ENCODE data around the gene PSD. TPM values are rescaled to one million over a fixed set of nuclear protein-coding genes. Genes with fewer than 3 reads are reported as not detected.

Gene PSD
- total and polyA plus RNA-seq, 9 of the 15 experiments (the other 6 are each of a cell fraction or from before 2014, with no cell fraction given) = 0.11 to 1.7 (median 0.54) TPM; not detected in 2

- H3K4me1 ChIP-seq (replicated peaks in 1 of 2; ENCODE audit: control insufficient read depth in 2 of 2, insufficient read depth in 2 of 2, low read length in 2 of 2) = peaks cover 0 to 35% of the 10 kb centered on the region in 2 experiments; a peak in 3 of 5 replicates
- no peak for DNase-seq (ENCODE audit: extremely low read depth in 1 of 4, low spot score in 3 of 4)
- H4K20me1 ChIP-seq (replicated peaks; ENCODE audit: control insufficient read depth, insufficient read depth, low read length) = no peaks in the 10 kb centered on the region
- ATAC-seq = no peak
- H3K4me3 ChIP-seq = no peak overlapping the region
- no TSS peak for BruUV-seq (replicated peaks)
- no peaks in the 10 kb centered on the region for H3K9me3 ChIP-seq (replicated peaks; ENCODE audit: control insufficient read depth, insufficient read depth, low read depth, low read length)
- no peaks in the 10 kb centered on the region for H3K36me3 ChIP-seq (ENCODE audit: control insufficient read depth, insufficient read depth, low read length)
- H3K9ac ChIP-seq (ENCODE audit: insufficient read depth in 1 of 2, low read depth in 2 of 2, low read length in 2 of 2) = no peak overlapping the region; a peak in 1 of 4 replicates
- H3K4me2 ChIP-seq (ENCODE audit: insufficient read depth, low read length) = no peak overlapping the region
- peaks cover 10 to 49% of the 10 kb centered on the region in 2 experiments; a peak in 3 of 5 replicates for H3K27me3 ChIP-seq (ENCODE audit: control insufficient read depth in 2 of 2, insufficient read depth in 2 of 2, low read length in 2 of 2)
- 41% methylated on average over 18 of the region's 24 CpGs for WGBS (ENCODE audit: insufficient coverage, low coverage, missing lambda C conversion rate)
- intact Hi-C loops (cut with micrococcal nuclease) = no loop called here
- H3K27ac ChIP-seq (ENCODE audit: extremely low read depth, low read depth, low read length) = no peak overlapping the region
- POLR2A ChIA-PET = interaction anchor here (1.0 kb wide), 1 partner anchor 11 kb away, joined by 3 read pairs; no protein-coding TSS in a partner anchor
- CTCF ChIA-PET (ENCODE audit: low intra/inter-chr PET ratio) = interaction anchor here (0.6 kb wide), 1 partner anchor 14 kb away, joined by 4 read pairs; no protein-coding TSS in a partner anchor
- H3K79me2 ChIP-seq (ENCODE audit: control insufficient read depth, insufficient read depth, low read length) = no peaks in the 10 kb centered on the region
- TF ChIP-seq MED1 (CRISPR knock-in tag; IDR thresholded peaks at IDR 0.05; ENCODE audit: borderline replicate concordance) = no peak
- no peak for TF ChIP-seq CLOCK (CRISPR knock-in tag; IDR thresholded peaks at IDR 0.05; ENCODE audit: borderline replicate concordance)
- no peak for TF ChIP-seq TGIF2 (CRISPR knock-in tag; IDR thresholded peaks at IDR 0.05)
- TF ChIP-seq RBM14 (IDR thresholded peaks at IDR 0.05; ENCODE audit: borderline replicate concordance, insufficient read depth, low read depth, low read length) = no peak
- no peak for TF ChIP-seq CREB1 (IDR thresholded peaks at IDR 0.05)
- TF ChIP-seq CREB1 (CRISPR knock-in tag; IDR thresholded peaks at IDR 0.05) = no peak
- no peak for TF ChIP-seq PBX2 (CRISPR knock-in tag; IDR thresholded peaks at IDR 0.05; ENCODE audit: low read depth)
- TF ChIP-seq PBX2 (tag; conservative IDR thresholded peaks at IDR 0.05; ENCODE audit: low read depth) = no peak
- TF ChIP-seq MAFF (IDR thresholded peaks at IDR 0.05; ENCODE audit: low read length) = no peak
- H3K9me1 ChIP-seq (ENCODE audit: control insufficient read depth, insufficient read depth, low read length) = no peaks in the 10 kb centered on the region
- no peak for FAIRE-seq
- 0 out of 2 replicates have a peak overlapping the region, but pooled peaks have one; percentile 24 for H2AFZ ChIP-seq (ENCODE audit: low read depth, low read length)
- in situ Hi-C loops (cut with MboI) = no loop called here
These were observed 8.8 kb downstream of the PSD start for GRCh38 chr10:102409604-102410428.
